Activated naive CD4-positive, alpha-beta T cell treated with Interleukin-2 at 50 U/mL for 16 hours (primary cell): ENCODE results near the gene SPATS2.
"Not testable (repeated sequence)": the region's sequence is repeated elsewhere in the genome, so short reads cannot be mapped to it uniquely, and the experiment has no call there.

Source experiments
- DNase-seq: peaks from one replicate; pipeline ENCODE4 v3.0.0-alpha.2; 2020

The SPATS2 gene

DNA sequence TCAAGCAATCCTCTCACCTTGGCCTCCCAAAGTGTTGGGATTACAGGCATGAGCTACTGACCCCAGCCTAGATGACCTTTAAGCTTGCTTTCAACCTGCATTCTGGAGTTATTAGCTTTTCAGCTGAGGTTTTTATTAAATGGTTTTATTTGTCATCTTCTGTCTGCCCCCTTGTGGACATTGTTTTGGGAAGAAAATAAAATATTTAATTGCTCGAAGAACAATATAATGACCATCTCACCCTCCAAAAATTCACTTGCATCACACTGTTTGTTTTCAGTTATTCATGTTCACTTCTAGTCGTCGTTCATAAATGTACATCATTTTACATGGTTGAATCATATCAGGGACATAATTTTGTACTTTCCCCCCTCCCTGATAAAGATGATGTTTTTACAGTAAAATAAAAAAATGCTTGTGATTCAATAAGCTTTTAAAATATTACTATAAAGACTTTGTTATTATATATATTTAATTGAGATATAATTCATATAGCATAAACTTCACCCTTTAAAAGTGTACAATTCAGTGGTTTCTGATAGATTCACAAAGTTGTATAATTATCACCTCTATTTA lies 10.1 kb upstream of the SPATS2 start:
- DNase-seq = no peak

DNA sequence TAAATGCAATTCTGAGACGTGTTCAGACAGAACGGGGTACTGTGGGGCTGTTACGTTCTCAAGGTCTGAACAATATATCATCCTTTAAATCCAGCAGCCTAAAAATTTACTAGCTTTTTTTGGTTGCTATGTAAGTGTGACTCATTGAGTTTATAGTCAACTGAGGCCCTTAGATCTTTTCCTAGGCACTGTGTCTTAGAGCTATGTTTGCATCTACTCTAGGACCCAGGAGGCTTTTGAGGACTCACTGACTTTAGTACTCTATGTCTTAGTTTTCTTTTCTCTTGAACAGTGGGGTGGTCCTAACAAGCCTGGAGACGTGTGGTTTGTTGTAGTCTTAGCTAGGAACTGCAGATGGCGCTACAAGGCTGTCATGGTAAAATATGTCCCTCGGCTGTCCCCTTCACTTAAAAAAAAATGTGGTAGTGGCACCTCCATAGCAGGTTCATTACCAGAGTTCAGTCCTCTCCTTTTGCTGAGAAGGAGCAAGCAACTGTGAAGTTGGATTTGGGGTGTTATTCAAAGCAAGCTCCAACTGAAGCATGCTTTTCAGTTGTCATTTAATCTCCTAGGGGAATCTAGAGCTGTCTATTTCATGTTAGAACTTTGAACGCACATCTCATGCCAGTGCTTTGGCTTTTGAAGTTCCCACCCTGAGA lies 8.7 kb upstream of the SPATS2 start:
- DNase-seq = peak; percentile 51

DNA sequence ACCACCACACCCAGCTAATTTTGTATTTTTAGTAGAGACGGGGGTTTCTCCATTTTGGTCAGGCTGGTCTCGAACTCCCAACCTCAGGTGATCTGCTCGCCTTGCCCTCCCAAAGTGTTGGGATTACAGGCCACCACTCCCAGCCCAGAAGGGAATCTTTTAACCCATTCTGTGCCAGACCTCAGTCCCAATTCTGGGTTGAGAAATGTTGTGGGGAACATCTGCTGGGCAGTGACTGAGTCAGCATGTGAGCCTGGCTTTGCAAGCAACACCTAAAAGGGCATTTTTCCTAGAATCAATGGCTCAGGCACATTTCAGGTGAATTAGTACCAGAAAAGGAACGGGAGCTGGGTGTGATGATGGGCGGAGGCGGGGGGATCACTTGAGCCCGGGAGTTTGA lies 7.6 kb upstream of the SPATS2 start:
- no peak for DNase-seq

DNA sequence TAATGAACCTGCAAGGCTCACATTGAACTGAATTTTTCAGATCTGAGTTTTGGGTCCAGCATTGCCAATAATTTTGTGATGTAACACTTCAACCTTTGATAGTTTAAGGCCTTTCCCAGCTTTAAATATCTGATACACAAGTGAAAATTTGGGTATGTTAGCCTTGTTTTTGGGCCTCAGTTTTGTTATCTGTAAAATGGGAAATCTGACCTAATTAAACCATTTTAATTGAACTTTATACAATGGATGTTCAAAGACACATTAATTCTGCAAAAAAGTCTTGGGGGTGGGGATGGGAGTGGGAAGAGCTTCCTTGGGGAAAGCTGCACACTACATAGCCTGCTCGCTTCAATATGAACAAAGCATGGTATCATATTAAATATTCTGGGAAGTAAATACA lies 5.2 kb upstream of the SPATS2 start:
- DNase-seq = no peak

DNA sequence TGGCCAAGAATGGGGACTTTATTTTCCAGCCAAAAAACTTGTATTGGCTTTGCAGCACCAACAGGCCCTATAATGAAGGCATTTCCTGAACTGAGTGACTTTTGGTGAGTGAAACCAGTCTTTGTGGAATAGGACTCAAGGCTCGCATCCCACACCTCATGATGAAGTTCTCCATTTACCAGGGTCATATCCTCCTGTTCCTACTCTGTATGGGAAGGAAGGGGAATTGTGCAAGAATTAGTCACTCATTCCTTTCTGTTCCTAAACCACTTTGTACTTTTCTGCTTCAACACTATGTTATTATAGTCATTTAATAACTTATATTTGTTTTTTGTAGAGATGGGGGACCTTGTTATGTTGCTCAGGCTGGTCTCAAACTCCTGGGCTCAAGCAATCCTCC lies 2.3 kb upstream of the SPATS2 start:
- no peak for DNase-seq

DNA sequence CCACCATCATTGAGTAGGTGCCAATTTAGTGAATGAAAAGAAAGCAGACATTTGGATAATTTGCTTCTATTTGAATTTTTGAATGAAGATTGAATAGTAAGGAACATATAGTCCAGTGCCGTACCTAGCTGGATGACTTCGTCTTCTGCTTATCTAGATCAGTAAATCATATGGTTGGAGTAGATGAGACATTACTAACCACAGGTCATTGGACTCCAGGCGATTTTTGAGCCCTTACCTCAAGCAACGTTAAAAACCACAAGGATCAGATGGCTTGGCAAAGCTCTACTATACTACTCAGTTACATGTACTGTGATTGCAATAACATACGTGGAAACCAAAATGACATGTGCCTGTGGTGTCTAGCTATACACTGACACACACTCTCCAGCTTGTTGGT lies 1.7 kb upstream of the SPATS2 start:
- no peak for DNase-seq

DNA sequence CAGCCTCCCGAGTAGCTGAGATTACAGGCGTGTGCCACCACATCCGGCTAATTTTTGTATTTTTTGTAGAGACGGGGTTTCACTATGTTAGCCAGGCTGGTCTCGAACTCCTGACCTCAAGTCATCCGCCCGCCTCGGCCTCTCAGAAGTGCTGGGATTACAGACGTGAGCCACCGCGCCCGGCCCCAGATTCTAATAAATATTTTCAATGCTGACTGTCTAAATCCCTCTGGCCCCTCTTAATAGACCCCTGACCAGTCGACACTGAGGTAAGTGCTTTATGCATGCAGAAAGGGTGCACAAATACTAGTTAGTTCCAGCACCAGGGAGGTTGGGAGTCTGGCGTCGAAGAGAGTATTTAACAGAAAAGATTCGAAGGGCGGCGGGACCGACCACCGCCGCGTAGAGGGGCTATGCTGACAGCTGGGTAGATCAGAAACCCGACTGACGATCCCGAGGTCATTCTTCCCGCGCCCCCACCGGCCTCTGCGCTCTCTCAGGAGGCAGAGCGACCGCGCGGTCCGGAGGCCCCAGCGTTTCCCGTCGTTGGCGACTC lies 1.1 kb upstream of the SPATS2 start:
- DNase-seq = no peak

DNA sequence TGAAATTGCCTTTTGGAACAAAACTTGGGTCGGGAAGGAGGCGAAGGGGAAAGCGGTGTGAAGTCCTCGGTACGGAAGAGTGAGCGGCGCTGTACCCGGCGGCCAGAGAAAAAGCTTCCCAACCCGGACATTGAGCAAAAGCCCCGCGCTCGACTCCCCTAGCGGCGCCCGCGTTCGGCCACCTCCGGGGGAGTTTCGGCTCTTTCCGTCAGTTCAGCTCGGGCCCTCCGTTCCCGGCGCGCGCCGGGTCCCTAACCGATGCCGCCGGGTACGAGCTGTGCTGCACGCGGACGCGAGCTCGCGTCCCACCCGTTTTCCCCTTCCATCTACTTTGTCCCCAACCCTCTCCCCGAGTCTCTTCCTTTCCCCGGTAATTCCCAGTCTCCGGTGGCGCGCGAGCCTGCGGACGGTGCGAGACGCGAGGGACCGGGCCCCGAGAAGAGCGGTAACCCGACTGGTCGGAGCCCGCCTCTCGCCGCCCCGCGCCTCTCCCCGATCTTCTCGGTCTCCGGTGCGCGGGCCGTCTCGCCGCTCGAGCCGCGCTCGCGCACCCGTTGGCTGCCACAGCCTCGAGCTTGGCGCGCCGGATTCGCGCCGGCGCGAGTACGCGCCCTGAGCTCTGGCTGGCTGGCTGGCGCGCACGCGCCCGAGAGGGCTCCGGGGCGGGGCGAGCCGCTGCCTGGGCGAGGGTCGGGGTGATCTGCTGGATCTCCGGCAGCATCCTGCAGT lies 446 bp upstream of the SPATS2 start:
- peak; percentile 87 for DNase-seq

DNA sequence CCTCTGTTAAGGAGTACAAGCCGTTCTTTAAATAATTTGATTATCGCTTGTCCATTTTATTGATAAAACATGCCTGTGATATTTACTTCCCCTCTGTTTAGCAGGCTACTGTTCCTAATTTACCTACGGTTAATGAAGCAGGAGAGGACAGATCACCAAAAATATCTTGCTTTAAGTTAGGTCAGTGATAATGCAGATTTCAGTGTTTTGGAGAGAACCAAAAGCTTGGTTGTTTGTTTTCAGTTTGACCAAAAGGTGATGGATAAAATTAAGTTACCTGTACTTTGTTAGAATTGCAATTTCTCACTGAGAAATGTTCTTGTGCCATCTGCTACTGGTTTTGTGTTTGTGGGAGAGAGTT lies 958 bp downstream of the SPATS2 start:
- DNase-seq = no peak

DNA sequence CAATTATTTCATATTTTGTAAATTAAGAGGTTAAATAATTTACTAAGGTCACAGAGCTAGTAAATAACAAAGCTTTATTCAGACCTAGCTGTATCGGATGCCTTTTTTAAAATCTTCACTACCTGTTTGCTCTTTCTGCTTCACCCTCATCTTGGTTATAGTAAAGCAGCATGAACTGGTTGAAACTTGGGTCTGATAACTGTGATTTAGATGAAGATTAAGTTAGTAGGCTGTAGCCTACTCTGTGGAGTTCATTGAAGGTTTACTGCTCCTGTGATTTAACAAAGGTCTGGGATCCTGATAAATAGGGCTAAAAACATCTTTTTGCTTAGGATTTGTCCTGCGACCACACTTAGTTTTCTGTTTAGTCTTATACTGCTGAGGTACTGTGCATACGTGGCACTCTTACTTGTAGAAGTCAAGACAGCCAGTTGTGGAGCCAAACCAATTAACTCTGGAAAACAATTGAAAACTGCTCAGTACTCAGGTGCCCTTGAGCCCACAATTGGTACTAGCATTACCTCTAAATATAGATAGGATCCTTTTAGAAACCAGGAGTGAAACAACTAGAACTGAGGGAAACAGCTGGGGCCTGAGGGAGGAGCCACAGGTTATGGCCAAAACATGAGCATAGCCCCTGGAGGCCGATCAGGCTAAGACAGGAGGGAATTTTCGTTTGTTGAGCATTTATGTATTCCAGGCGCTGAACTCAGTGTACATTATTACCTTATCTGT lies 2.3 kb downstream of the SPATS2 start:
- DNase-seq = peak; percentile 16

DNA sequence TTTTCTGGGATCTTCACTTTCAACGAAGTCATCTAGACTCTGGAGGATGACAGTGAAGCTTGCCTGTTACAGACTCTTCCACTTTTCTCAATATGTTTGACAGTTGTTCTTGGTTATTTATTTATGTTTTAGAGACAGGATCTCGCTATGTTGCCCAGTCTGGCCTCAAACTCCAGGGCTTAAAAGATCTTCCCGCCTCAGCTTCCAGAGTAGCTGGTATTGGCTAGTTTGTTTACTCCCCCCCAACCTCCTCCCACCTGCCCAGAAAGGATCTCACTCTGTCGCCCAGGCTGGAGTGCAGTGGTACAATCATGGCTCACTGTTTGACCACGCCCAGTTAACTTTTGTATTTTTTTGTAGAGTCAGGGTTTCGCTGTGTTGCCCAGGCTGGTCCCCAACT lies 3.3 kb downstream of the SPATS2 start:
- no peak for DNase-seq

DNA sequence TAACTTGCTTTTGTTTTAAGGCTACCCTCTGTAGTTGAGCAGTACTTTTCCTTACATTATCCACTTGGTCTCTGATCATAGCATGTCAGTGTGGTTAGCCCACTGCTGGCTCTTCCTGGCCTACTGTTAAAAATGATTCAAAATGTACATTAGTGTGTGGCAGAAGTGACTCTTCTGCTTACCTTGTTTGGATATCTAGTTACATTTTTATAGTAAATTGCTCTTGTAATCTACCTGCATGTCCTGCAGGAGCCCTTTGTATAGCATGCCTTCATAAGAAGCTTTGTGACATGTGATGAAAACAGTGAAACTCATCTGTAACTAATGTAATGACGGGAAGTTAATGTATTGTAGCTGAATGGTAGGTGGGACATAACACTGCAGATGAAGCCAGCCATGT lies 8.1 kb downstream of the SPATS2 start:
- no peak for DNase-seq

DNA sequence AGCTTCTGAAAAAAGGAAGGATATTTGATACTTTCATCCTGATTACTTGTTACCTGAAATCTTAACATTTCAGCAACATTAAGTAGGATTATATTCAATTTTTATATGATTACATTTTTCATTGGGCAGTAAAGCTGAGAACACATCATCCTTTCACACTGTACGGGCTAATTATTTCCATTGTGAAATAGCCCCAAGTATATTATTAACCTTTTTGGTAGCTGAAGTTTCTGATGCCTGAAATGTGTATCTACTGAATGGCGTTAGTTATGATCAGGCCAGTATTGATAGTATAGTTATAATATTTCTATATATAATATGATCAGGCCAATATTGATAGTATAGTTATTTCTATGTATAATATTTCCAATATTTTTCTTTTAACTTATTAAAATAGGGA lies 10.1 kb downstream of the SPATS2 start:
- no peak for DNase-seq

DNA sequence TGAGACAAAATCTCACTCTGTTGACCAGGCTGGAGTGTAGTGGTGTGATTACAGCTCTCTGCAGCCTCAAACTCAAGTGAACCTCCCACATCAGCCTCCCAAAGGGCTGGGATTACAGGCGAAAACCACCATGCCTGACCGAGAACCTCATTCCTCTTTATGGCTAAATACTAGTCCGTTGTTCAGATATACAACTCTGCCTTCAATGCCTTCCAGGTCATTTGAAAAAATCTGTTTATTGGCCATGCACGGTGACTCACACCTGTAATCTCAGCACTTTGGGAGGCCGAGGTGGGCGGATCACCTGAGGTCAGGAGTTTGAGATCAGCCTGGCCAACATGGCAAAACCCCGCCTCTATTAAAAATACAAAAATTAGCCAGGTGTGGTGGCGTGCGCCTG lies 12.9 kb downstream of the SPATS2 start:
- not testable (repeated sequence) for DNase-seq

DNA sequence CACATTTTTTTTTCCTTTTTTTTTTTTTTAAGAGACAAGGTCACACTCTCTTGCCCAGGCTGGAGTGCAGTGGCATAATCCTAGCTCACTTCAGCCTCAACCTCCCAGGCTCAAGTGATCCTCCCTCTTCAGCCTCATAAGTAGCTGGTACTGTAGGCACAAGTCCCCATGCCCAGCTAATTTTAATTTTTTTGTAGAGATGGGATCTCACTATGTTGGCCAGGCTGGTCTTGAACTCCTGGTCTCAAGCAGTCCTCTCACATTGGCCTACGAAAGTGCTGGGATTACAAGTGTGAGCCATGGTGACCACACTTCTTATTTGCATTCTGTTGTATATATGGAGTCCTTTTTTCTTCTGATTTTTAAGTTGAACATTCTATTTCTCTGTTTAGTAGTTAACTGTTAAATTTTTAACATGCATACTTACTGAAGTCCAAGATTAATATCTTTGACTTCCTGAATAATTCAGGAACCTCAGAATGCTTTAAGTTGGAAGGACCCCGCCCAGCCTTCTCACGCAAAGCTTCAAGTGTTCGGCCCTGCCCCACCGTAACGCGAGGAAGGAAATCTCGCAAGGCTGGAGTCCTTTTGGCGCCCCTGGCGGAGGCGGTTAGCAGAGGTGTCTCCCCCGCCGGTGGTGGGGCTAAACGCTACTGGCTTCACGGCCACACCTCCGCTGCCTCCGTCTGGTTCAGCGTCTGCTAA lies 21.6 kb downstream of the SPATS2 start:
- peak; percentile 60 for DNase-seq

DNA sequence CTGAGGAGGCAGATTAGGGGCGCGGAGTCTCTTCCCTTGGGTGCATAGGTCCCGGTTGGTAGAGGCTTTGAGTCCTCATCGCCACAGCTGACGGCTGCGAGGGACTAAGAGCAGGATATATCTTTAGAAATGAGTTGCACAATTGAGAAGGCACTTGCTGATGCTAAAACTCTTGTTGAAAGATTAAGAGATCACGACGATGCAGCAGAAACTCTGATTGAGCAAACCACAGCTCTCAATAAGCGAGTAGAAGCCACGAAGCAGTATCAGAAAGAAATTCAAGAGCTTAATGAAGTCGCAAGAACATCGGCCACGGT lies 22.1 kb downstream of the SPATS2 start:
- no peak for DNase-seq

DNA sequence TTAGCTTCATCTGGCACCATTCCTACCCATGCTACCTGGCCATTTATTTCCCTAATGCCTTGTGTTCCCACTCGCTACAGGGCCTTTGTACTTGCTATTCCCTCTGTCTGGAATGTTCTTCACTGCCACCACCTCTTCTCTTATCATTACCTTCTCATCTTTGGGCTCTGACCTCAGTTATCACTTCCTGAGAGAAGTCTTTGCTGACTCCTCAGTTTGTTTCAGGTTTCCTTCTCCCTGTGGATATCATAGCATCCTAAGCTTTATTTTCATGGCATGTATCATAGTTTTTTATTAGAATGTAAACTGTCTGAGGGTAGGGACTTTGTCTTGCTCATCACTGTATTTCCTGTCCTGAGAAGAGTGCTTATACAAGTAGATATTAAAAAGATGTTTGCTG lies 29.7 kb downstream of the SPATS2 start:
- DNase-seq = no peak

DNA sequence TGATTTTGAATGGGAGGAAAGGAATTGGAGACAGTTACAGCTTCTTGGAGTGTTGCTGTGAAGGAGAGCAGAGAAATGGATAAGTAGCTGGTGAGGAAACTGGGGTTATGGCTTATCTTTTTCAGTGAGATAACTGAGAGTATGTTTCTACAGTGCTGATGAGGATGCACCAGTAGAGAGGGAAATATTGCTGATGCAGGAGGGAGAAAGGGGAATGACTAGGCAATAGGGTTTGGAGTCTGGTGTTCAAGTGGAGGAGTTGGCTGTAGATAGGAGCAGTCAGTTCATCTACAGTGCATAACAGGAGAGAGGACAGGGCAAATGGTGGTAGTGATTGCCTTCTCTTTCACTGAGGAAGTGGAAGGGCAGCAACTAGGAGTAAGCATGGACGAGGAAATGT lies 33.0 kb downstream of the SPATS2 start:
- no peak for DNase-seq

DNA sequence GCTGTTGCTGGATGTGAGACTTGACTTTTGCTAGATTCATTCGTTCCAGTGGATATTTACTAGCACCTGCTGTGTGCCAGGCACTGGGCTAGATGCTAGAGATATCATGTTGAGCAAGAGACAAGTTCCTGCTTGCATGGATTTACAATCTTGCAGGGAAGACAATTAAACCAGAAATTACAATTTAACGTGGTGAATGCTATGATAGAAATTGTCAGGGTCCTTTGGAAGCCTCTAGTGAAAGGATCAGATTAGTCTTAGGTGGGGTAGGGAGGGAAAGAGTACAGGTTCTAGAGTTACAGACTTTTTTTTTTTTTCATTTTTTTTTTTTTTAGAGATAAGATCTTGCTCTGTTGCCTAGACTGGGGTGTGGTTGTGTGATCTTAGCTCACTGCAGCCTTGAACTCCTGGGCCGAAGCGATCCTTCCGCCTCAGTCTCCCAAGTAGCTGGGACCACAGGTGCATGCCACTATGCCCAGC lies 36.7 kb downstream of the SPATS2 start:
- DNase-seq = no peak

DNA sequence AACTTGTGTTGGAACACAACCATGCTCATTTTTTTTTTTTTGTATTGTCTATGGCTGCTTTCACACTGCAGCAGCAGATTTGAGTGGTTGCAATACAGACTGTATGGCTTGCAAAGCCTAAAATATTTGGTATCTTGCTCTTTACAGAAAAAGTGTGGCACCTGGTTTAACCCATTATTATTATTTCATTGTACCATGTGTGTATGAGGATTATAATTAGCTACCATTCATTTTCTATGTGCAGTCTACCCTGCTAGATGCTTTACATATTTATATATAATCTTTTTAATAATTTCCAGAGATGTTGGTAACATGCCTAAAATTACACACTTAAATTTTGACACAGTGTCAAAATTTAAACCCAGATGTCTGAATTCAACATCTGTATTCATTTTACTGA lies 37.7 kb downstream of the SPATS2 start:
- DNase-seq = no peak

DNA sequence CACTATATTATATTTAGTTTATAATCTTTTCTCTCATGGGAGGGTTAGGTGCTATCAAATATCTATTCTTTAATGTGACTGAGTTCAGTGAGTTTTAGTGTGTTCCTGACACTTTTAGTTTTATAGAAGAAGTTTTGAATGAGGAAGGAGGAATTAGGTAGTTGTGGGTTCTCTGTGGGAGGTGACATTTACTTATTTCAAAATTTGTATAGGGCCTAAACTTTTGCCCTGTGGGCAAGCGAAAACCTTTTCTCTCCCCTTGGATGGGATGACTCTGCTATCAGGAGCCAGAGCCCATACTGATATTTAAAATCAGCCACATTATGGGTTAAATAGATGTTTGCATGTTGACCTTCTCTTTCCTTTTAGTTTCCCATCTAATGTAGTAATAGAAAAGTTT lies 43.6 kb downstream of the SPATS2 start:
- no peak for DNase-seq

DNA sequence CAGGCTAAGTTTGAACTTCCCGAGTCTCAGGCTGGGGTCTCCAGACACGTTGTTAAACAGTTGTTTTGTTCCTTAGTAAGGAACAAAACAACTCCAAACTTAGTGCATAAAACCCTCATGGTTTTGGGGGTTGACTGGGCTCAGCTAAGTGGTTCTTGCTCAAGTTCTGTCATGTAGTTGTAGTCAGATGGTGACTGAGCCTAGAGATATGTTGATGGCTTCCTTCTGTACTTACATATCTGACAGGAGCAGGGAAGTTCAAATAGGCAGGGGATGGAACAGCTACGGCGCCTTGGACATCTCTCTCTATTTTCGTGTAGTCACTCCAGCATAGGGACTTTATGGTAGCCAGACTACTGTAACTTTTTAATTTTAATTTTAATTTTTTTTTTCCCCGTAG lies 45.7 kb downstream of the SPATS2 start:
- DNase-seq = no peak

DNA sequence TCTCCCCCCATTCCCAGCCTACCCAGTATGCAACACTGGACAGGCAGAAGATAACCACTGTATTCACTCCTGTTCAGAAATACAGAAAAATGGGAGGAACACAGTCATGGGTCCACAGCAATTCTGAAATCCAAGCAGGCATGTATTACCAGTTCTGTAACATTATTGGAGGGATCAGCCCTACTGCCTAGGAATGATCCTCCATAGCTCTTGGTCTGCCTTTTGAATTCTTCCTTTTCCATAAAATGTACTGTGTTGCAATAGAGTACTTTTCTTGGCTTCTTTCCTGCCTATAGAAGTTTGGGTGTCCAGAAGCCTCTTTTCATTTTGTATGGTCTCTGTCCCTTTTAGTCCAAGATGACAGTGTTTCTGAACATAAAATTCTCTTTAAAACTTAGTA lies 46.5 kb downstream of the SPATS2 start:
- DNase-seq = no peak
